ENCODE results near the gene OSBPL9. TPM values are rescaled to one million over a fixed set of nuclear protein-coding genes. Genes with fewer than 3 reads are reported as not detected.
A peak's percentile ranks its signal among the peaks of the same experiment; 100 is the strongest.

OSBPL9 gene
- total RNA-seq, 1 donor from 2014 or later = 41.7 TPM

DNA sequence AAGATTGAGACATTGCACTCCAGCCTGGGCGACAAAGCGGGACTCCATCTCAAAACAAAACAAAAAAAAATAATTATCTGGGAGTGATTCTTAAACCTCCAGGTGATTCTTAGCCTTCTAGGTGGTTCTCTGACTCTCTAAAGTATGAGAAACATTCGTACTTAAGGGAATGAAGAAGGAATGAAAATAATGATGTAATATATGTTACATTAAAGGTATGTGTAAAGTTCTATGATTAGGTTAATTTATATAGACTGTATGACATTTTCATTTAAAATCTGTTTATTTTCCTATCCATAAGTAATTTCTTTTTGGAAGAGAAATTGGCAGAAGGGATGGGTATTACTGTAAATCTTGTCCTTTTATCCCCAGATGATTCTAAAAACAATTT, 34.7 kb downstream of the OSBPL9 start:
- DNase-seq = no peak
- intact Hi-C loops (cut with DNase I) = no loop called here
- ATAC-seq (ENCODE audit: poor library complexity) = no peak

DNA sequence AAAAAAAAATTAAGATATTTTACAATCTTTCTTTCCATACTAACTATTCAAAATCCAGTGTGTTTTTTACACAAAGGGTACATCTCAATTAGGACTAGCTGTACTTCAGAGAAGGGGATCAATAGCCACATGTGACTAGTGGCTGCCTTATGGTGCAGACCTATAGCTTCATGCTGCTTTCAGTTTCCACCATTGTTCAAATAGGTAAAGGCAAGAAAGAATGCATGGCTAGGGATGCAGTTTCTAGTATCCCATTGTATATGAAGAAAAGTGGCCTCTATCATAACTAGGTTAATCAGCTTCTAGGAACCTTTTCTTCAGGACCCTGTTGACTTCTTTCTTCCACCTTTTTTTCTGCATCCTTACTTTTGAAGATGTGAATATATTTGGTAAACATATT, 35.7 kb downstream of the OSBPL9 start:
- intact Hi-C loops (cut with DNase I) = no loop called here
- ATAC-seq (ENCODE audit: poor library complexity) = no peak
- DNase-seq = no peak

DNA sequence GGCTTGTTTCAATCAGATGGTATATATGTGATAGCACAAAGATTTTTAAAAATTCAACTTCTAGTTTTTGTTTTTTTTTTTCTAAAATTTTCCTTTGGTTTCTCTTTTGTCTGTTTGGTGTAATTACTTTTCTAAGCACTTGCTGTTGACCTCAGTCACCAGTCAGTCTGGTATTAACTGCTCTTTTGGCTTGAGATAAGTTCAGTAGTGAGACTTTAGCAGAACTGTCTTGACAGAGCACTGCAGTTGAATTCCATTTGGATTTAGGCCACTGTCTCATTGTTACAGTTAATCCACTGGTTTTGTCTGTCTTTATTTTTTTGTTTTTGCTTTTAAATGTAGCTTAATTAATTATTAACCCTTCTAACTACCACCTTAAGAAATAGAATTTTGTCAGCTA, 36.2 kb downstream of the OSBPL9 start:
- DNase-seq (no peak), ATAC-seq (ENCODE audit: poor library complexity) (peak; percentile 60)
- intact Hi-C loops (cut with DNase I) = no loop called here

DNA sequence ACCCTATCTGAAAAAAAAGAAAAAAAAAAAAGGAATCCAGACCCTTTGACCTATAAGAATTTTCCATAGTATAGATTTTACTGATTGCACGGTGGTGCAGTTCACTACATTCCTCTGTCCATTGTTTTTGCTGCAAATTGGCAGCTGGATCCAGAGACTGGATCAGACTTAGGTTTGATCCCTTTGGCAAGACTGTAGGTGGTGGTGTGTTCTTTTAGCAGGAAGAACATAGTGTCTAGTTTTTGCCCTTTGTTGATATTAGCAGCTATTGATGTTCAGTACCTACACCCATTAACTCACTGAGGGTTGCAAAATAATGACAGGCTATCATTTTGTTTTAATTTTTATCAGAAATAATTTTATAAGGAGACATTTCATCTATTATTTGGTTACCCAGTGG, 37.1 kb downstream of the OSBPL9 start:
- peak; percentile 32 for ATAC-seq (ENCODE audit: poor library complexity)
- intact Hi-C loops (cut with DNase I) = no loop called here
- DNase-seq = no peak

DNA sequence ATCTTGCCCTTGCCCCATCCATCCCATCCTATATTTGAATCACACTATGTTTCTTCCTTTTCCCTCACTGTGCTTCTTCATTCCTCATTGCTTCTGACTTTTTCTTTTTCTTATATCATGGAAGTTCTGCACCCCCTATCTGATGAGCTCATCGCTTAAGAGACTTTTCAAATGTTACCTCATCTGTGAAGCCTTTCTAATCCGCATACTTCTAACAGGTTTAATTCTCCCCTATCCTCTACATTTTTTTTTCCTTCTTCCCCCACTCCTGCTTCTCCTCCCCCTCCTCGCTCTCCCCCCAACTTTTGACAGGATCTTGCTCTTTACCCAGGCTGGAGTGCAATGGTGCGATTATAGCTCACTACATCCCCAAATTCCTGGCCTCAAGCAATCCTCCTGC, 39.5 kb downstream of the OSBPL9 start:
- ATAC-seq (ENCODE audit: poor library complexity) = no peak
- DNase-seq = no peak
- intact Hi-C loops (cut with DNase I) = no loop called here

DNA sequence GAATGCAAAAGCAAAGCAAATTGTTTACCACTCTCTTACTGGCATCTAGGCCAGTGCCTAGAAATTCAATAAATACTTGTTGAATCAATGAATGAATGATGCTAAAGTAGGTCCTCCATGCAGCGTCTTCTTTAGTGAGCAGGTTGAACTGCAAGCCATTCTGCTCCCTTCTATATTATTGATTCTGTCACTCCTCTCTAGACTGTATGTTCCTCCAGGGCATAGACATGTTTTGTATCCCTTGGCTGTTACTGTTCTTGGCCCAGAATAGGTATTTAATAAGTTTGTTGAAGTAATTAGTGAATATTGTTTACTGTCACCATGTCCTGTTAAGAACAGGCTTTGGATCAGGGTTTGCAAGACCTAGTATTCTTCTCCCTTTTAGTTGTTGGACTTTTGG, 43.7 kb downstream of the OSBPL9 start:
- ATAC-seq (ENCODE audit: poor library complexity) = no peak
- DNase-seq = no peak
- intact Hi-C loops (cut with DNase I) = no loop called here

DNA sequence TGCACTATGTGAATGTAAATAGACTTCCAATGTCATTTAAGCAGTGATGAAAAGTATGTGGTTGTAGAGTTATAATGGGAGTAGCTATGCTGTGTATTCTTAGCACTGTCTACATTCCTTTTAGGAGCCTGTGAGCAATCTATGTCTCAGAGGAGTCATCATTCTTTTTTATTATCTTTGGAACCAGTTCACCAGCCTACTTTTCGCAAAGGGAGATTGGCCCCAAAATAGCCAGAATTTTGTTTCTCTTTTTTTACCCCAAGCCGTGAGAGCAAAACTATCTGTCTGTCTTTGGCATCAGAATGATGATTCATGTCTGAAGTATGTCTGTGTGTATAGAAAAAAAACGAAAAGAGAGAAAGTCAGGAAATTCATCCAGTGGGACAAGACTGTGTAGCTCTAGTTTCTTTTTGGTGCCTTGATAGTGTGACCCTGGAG, 44.2 kb downstream of the OSBPL9 start:
- DNase-seq = no peak
- intact Hi-C loops (cut with DNase I) = no loop called here
- peak; percentile 74 for ATAC-seq (ENCODE audit: poor library complexity)

DNA sequence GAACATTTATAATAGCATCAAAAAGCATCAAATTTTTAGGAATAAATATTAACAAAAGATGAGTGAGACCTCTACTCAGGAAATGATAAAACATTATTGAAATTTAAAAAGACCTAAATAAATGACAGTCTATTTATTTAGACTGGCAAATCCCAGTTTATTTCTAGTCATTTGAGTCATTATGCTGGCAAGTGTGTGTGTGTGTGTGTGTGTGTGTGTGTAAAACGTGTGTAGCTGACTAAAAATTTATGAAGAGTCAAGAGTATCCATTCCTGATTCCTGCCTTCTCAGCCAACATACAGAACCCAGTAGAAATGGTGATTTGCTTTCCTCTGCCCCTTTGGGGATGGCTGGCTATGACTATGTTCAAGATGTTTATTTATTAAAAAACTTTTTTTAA, 46.2 kb downstream of the OSBPL9 start:
- ATAC-seq (ENCODE audit: poor library complexity) = no peak
- intact Hi-C loops (cut with DNase I) = no loop called here
- no peak for DNase-seq

DNA sequence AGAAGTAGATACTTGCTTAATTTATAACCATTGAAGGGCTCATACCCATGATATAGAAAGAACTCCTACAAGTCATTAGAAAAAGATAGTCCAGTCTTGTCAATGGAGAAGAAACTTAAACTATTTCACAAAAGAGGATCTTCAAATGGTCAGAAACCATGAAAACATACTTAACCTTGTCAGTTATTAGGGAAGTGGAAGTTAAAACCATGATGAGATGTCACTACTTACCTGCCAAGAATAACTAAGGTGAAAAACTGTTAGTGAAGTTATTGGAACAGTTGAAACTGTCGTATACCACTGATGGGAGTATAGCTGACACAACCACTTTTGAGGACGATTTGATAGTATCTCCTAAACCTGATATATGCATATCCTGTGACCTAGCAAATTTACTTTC, 46.8 kb downstream of the OSBPL9 start:
- no peak for DNase-seq
- intact Hi-C loops (cut with DNase I) = no loop called here
- ATAC-seq (ENCODE audit: poor library complexity) = no peak

DNA sequence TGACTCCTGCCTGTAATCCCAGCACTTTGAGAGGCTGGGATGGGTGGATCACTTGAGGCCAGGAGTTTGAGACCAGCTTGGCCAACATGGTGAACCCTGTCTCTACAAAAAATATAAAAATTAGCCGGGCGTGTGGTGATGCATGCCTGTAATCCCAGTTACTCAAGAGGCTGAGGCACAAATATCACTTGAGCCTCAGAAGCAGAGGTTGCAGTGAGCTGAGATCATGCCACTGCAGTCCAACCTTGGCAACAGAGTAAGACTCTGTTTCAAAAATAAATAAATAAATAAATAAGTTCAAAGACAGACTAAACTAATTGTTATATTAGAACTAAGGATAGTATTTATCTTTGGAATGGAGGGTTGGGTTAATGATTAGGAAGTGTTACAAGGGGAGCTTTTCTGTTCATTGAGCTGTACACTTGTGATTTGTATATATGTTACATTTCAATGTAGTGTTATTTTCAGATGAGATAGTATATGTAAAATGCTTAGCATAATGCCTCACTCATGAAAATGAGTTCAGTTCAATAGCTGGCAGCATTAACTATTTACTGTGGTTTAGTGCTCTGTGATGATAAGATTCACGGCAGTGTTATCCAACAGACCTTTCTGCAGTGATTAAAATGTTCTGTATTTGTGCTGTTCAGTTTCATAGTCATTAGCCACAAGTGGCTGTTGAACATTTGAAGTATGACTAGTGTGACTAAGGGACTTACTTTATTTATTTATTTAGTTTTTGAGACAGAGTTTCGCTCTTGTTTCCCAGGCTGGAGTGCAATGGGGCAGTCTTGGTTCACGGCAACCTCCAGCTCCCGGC, 47.7 kb downstream of the OSBPL9 start:
- no peak for DNase-seq
- intact Hi-C loops (cut with DNase I) = no loop called here
- ATAC-seq (ENCODE audit: poor library complexity) = peak; percentile 61

DNA sequence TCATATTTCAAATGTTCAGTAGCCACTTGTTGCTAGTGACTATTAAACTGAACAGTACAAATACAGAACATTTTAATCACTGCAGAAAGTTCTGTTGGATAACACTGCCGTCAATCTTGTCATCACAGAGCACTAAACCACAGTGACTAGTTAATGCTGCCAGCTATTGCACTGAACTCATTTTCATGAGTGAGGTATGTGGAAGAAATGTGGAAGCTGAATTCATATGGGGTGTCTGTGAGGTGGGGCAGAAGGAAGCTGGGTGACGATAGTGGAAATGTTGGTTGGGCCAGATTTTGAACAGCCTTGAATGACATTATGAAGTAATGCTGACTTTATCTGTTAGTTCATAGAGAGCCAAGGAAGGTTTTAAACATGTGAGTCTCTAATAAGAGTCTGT, 49.6 kb downstream of the OSBPL9 start:
- ATAC-seq (ENCODE audit: poor library complexity) (peak; percentile 84), DNase-seq (no peak)
- intact Hi-C loops (cut with DNase I) = no loop called here

DNA sequence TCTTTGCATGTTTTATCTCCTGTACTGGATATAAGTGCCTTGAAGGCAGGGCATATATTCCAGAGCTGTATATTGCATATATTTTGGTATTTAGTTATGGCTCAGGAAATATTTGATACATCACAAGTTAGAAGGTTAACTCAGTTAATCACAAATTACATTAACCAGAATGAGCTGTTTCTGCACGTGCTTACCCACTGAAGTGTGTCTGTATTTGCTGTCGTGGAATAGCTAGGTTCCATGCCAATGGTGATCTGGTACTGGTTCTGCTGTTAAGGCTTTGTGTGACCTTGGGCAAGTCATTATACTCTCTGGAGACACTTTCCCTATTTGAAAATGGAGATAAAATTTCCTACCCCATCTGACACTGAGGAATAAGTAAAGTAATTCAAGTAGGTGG, 50.7 kb downstream of the OSBPL9 start:
- intact Hi-C loops (cut with DNase I) = no loop called here
- ATAC-seq (ENCODE audit: poor library complexity) (no peak), DNase-seq (no peak)

DNA sequence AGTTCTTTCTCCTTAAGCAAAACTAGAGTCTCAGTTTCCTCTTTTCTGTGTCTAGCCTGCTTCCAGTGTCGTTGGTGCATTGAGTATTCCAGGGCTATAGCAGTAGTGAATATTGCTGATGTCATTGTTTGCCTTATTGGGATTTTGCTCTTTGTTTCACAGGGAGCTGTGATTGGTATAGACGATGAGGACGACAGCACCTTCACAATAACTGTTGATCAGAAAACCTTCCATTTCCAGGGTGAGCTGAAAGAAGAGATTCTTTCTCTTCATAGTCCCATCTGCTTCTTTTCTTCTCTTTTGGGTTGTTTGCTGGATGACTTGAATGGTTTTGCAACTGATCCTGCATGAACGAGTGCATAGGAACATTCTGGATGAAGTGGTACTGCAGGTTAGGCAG, 52.4 kb downstream of the OSBPL9 start:
- no peak for ATAC-seq (ENCODE audit: poor library complexity)
- no peak for DNase-seq
- intact Hi-C loops (cut with DNase I) = no loop called here

DNA sequence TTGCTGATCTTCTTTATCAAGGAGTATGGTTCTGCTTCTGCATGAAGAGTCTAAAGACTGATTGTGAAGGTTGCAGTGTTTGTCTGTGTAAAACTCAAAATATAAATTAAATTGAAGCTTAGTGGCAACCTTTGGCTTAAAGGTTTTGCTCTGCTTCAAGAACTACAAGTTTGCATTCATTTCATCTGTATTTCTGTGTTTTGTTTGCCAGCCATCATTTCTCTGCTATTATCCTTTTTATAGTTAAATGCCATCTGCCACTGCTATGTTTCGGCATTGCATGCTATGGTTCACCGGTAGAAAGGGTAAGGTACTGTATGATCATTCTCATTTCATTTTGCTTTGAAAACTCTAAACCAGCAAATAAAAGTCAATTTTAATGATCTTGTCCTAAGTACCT, 52.9 kb downstream of the OSBPL9 start:
- ATAC-seq (ENCODE audit: poor library complexity) = no peak
- no peak for DNase-seq
- intact Hi-C loops (cut with DNase I) = no loop called here

DNA sequence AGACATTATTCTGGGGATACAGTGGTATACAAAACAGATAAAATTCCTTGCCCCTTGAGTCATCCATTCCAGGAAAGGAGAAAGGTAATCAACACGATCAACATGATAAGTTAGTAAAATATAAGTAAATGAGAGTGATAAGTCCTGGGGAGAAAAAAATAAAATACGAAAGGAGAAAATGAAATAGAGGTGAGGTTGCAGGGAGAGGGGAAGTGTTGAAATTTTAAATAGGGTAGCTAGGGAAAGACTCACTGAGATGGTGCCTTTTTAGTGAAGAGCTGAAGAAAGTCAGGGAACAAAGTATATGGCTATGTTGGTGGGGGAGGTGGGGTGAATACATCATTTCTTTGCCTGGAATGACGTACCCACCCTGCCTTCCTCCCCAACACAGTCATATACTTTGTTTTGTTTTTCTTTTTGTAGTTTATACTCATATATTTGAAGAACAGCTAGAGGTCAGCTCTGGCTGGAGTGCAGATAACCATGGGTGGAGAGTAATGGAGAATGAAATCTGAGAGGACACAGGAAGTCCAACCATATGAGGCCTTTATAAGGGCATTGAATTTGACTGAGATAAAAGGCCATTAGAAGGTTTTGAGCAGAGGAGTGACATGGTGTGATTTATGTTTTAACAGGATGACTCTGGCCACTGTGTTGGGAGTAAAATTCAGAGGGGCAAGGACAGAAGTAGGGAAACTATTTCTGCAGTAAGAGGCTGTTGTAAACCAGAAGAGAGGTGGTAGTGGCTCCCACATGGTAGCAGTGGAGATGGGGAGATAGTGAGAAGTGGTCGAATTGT, 54.8 kb downstream of the OSBPL9 start:
- DNase-seq = no peak
- ATAC-seq (ENCODE audit: poor library complexity) = no peak
- intact Hi-C loops (cut with DNase I) = no loop called here

DNA sequence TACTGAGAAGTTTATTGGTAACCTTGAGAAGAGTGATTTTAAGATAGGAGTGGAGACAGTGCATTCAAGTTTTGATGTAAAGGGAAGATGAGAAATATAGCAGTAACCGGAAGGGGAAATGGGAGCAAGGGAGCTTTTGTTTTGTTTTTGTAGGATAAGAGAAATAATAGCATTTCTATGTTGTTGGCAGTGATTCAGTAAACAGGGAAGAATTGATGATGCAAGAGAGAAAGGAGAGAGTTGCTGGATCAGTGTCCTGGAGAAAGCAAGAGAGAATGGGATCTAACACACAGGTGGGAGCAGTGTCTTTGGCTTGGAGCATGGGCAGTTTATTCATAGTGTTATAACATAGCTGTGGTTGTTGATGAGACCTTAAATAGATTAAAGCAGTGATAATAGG, 56.4 kb downstream of the OSBPL9 start:
- ATAC-seq (ENCODE audit: poor library complexity) (no peak), DNase-seq (no peak)
- intact Hi-C loops (cut with DNase I) = no loop called here

DNA sequence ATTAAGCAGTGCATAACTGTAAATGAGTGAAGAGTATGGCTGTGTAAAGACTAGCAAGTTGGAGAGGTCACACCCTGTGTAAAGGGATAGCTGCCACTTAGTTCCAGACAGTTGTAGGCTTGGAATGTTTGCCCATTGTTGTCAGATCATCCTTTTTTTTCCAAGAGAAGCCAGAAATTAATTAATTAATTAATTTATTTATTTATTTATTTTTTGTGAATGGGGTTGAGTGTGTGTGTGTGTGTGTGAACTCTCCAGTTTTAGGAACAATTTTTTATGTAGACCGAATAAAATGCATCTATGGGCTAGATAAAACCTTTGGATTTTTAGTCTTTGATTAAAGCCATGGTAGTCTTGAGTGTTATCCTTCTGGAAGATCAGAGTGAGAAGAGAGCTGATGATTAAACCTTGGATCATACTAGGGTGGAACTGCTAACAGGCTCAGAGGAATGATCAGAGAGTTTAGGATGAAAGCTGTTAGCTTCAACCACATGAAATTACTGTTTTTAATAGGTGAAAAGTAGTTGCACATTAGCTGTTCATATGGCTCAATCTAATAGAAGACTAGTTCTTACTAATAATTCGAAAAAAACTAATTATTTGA, 58.4 kb downstream of the OSBPL9 start:
- DNase-seq = no peak
- intact Hi-C loops (cut with DNase I) = no loop called here
- no peak for ATAC-seq (ENCODE audit: poor library complexity)

DNA sequence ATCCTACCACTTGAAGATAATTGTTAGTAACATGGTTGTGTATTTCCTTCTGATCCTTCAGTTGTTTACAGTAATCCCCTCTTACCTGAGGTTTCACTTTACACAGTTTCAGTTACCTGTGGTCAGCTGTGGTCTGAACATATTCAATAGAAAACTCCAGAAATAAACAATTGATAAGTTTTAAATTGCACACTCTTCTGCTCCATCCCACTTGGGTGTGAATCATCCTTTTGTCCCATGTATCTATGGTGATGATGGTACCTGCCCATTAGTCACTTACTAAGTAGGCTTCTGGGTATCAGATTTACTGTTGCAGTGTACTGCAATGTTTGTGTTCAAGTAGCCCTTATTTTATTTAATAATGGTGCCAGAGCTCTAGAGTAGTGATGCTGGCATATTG, 62.5 kb downstream of the OSBPL9 start:
- intact Hi-C loops (cut with DNase I) = no loop called here
- ATAC-seq (ENCODE audit: poor library complexity) = no peak
- no peak for DNase-seq

DNA sequence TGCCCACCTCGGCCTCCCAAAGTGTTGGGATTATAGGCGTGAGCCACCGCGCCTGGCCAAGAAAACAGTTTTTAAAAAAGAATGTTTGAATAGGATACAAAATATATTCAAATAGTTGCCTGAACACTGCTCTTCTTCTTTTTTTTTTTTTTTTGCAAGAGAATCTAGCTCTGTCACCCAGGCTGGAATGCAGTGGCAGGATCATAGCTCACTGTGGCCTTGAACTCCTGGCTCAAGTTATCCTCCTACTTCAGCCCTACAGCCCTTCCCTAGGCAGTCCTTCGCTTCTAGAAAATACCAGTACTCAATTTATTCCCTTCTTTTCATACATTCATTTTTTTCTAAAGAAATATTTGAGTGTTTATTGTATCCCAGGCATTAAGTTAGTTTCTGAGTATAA, 67.9 kb downstream of the OSBPL9 start:
- no peak for ATAC-seq (ENCODE audit: poor library complexity)
- intact Hi-C loops (cut with DNase I) = no loop called here
- no peak for DNase-seq

DNA sequence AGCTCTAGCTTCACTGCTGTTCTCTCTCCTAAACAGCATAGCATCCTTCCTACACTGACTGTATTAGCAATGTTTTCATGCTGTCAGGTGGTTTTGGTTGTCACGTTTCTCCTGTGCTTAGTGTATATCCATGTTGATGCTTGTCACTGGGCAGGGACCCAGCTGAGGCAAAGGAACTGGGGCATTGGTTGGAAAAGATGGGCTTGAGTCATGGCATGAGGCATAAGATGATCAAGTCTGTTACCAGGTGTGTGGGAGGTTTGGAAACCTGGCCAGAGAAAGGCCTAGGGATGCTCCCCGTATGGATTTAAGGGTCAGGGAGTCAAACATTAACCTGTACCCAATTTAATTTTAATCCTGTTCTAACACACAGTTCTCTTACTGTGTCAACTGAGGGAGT, 69.6 kb downstream of the OSBPL9 start:
- ATAC-seq (ENCODE audit: poor library complexity) (no peak), DNase-seq (no peak)
- intact Hi-C loops (cut with DNase I) = no loop called here
